BE2C (cell line): ENCODE measurements around the gene AGAP1.

Experiments used
- DNase-seq: peaks from one replicate; pipeline ENCODE4 v3.0.0-alpha.2; 2020
- H3K27me3 ChIP-seq: fragments of 250-450 bp; sonication (Bioruptor Pico); 2 replicates; pipeline ENCODE4 v1.5.1; 2020; ENCODE audit warnings: mild to moderate bottlenecking
- H3K36me3 ChIP-seq: fragments of 250-450 bp; sonication (Bioruptor Pico); 2 replicates; pipeline ENCODE4 v1.5.1; 2020; ENCODE audit warnings: mild to moderate bottlenecking
- H3K4me1 ChIP-seq: fragments of 250-450 bp; sonication (Bioruptor Pico); 2 replicates; pipeline ENCODE4 v1.5.1; 2020
- H3K4me3 ChIP-seq: 2 replicates; pipeline ENCODE4 v1.5.1; 2011; ENCODE audit warnings: low read depth, low read length
- H3K9me3 ChIP-seq: fragments of 250-450 bp; sonication (Bioruptor Pico); 2 replicates; pipeline ENCODE4 v1.5.1; 2020
- TF ChIP-seq, protein P1 (sequence below): IDR thresholded peaks from 2 replicates; pipeline ENCODE4 v1.5.1; 2012; ENCODE audit warnings: mild to moderate bottlenecking, low read depth, low read length

The AGAP1 gene

GRCh38 chr2:235569837-235570236 lies 76.0 kb downstream of the AGAP1 start:
- H3K27me3 ChIP-seq = no peaks in the 10 kb centered on the region
- no peak overlapping the region for H3K4me3 ChIP-seq
- H3K36me3 ChIP-seq = no peaks in the 10 kb centered on the region
- no peak for DNase-seq
- peaks cover 9% of the 10 kb centered on the region for H3K4me1 ChIP-seq
- TF ChIP-seq, protein P1, sequence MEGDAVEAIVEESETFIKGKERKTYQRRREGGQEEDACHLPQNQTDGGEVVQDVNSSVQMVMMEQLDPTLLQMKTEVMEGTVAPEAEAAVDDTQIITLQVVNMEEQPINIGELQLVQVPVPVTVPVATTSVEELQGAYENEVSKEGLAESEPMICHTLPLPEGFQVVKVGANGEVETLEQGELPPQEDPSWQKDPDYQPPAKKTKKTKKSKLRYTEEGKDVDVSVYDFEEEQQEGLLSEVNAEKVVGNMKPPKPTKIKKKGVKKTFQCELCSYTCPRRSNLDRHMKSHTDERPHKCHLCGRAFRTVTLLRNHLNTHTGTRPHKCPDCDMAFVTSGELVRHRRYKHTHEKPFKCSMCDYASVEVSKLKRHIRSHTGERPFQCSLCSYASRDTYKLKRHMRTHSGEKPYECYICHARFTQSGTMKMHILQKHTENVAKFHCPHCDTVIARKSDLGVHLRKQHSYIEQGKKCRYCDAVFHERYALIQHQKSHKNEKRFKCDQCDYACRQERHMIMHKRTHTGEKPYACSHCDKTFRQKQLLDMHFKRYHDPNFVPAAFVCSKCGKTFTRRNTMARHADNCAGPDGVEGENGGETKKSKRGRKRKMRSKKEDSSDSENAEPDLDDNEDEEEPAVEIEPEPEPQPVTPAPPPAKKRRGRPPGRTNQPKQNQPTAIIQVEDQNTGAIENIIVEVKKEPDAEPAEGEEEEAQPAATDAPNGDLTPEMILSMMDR = no peak
- H3K9me3 ChIP-seq = peaks cover 10% of the 10 kb centered on the region; the same call in 1 of the 2 replicates

- no peaks in the 10 kb centered on the region for H3K36me3 ChIP-seq
- no peak overlapping the region for H3K4me3 ChIP-seq
- peaks cover 9% of the 10 kb centered on the region for H3K4me1 ChIP-seq
- TF ChIP-seq, protein P1 = no peak
- H3K9me3 ChIP-seq = peaks cover 10% of the 10 kb centered on the region; the same call in 1 of the 2 replicates
- DNase-seq = no peak
- no peaks in the 10 kb centered on the region for H3K27me3 ChIP-seq
These were observed 76.4 kb downstream of the AGAP1 start for GRCh38 chr2:235570256-235570655.

DNA sequence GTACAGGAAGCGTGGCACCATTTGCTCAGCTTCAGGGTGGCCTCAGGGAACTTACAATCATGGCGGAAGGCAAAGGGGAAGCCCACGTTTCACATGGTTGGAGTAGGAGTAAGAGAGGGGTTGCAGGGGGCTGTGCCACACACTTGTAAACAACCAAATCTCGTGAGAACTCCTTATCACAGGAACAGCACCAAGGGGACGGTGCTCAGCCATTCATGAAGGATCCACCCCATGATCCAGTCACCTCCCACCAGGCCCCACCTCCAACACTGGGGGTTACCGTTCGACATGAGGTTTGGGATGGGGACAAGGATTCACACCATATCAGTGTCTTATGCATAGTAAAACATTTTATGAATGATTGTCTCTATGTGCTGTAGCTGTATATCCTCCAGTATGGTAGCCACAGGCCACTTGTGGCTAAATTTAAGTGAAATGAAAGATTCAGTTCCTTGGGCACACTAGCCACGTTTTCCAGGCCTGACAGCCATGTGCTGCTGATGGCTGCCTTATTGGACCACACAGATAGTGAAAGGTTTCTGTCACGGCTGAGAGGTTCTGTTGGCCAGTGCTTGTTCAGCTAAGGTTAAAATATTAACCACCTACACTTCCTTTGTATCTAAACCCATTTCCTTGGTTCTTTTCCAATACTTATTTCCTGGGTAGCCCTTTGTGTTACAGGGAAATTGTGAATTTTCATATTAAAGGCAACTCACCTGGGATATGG lies 77.3 kb downstream of the AGAP1 start:
- peaks cover 10% of the 10 kb centered on the region; the same call in 1 of the 2 replicates for H3K9me3 ChIP-seq
- H3K36me3 ChIP-seq = no peaks in the 10 kb centered on the region
- peaks cover 12% of the 10 kb centered on the region for H3K4me1 ChIP-seq
- TF ChIP-seq, protein P1 = no peak
- no peaks in the 10 kb centered on the region for H3K27me3 ChIP-seq
- DNase-seq = no peak
- H3K4me3 ChIP-seq = no peak overlapping the region

DNA sequence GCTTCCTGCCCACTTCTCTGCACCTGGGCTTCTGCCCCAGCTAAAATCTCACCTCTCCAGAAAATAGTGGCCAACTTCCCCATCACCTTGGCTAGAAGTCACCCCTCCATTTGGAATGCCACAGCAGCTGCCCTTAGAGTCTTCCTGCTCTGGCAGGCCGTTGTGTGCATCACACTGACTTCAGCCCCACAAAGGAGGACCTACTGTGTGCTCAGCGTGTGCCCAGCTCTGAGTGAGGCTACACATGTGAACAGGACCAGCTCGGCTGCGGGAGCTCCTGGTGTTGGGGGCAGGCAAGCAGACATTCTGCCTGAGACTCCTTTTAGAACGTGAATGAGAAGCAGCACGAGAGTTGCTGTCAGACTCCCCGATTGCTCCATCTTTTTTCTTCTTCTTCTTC lies 78.7 kb downstream of the AGAP1 start:
- Histone ChIP-seq H3K4me1 (peaks cover 12% of the 10 kb centered on the region), H3K36me3 (no peaks in the 10 kb centered on the region), H3K4me3 (no peak overlapping the region), H3K9me3 (peaks cover 10% of the 10 kb centered on the region; the same call in 1 of the 2 replicates), H3K27me3 (no peaks in the 10 kb centered on the region)
- DNase-seq = no peak
- TF ChIP-seq, protein P1 = no peak

DNA sequence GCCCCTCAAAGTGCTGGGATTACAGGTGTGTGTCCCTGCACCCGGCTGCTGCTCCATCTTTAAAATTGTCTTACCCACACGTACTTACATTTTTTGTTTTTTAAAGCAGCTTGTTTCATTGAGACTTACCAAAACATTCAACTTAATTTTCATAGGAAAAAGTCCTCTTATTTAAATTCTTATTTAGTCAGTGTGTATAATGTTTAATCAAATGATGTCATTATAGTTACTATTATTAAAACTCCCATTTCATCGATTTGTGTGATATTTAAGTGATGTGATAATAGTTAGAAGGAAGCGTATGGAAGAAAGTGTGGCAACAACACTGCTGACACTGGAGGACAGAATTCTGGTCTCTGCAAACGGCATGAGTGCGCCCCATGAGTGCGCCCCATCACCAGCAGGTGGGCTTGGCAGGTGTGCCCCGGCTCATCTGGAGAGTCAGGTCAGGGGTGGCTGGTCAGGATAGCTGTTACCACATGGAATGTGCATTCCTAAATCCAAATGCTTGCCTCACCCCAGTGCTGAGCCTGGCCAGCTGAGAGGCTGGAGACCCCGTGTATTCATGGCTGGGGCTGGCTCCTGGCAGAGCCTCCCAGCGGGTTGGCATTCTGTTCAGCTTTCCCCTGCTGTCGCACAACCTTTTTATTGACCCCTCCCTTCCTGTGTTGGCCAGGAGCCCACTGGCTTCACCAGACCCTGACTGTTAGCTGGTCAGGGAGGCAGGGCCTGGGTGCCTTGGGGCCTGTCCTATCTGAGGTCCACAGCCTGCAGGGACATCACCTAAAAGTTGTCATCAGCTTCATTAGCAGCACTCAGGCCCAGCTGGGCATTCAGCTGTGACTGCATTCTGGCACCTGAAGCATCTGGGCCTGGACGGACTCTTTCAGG lies 79.7 kb downstream of the AGAP1 start:
- peak; percentile 83 for DNase-seq
- H3K27me3 ChIP-seq = no peaks in the 10 kb centered on the region
- 0 out of 2 replicates have a peak overlapping the region, but pooled peaks have one; percentile 9 for H3K4me3 ChIP-seq
- TF ChIP-seq, protein P1 = no peak
- peaks cover 12% of the 10 kb centered on the region for H3K4me1 ChIP-seq
- peaks cover 3% of the 10 kb centered on the region; the same call in 1 of the 2 replicates for H3K9me3 ChIP-seq
- H3K36me3 ChIP-seq = no peaks in the 10 kb centered on the region
